CD4-positive, alpha-beta T cell treated with Interleukin-4 for 1 hour (primary cell): Measurements from ENCODE around the gene SLC25A1.
"Not testable (repeated sequence)": the region's sequence is repeated elsewhere in the genome, so short reads cannot be mapped to it uniquely, and the experiment has no call there.

Experiments
- DNase-seq, 2 donors: peaks; one replicate each; pipeline ENCODE4 v3.0.0-alpha.2; 2020 to 2022

The SLC25A1 gene

DNA sequence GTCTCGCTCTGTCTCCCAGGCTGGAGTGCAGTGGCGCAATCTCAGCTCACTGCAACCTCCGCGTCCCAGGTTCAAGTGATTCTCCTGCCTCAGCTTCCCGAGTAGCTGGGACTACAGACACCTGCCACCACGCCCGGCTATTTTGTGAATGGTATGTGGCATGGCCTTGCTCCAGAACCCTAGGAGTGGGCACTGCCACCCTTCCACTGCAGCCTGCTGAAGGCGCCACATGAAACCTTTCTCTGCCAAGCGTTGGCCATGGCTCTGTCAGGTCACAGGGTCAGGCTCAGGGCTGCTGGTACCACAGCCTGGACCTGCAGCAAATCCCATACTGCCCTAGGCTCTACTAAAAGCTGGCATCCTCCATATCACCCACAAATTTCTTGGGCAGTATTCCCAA, 22.4 kb downstream of the SLC25A1 start:
- DNase-seq, result not testable (repeated sequence)

DNA sequence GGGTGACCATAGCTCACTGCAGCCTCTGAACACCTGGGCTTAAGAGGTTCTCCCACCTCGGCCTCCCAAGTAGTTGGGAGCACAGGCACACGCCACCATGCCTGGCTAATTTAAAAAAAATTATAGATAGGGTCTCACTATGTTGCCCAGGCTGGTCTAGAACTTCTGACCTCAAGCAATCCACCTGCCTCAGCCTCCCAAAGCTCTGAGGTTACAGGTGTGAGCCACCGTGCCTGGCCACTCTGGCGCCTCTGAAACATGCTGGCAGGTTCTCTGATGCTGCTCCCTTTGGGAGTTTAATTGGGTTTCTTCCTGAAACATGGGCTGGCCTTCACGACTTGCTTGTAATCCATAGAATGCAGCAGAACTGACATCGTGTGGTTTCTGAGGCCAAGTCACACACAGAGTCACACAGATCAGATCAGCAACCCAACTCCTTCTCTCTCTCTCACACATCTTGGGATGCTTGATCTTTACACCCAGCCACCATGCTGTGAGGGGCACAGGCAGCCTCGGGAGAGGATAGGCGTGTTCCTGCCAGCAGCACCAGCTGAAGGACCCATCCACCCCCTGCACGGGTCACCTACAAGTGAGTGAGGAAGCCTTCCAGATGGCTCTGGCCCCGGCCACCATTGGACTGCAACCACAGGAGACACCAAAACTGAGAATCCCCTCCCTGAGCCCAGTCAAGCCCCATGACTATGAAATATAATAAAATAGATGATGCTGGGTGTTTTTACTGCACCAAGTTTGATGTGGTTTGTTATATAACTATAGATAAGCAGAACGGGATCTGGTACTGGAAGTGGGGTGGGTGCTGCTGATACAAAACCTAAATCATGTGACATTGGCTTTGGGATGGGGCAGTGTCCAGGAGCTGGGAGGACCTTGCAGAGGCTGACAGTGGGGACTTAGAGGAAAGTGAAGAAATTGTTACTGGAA, 25.3 kb downstream of the SLC25A1 start:
- no peak for DNase-seq

DNA sequence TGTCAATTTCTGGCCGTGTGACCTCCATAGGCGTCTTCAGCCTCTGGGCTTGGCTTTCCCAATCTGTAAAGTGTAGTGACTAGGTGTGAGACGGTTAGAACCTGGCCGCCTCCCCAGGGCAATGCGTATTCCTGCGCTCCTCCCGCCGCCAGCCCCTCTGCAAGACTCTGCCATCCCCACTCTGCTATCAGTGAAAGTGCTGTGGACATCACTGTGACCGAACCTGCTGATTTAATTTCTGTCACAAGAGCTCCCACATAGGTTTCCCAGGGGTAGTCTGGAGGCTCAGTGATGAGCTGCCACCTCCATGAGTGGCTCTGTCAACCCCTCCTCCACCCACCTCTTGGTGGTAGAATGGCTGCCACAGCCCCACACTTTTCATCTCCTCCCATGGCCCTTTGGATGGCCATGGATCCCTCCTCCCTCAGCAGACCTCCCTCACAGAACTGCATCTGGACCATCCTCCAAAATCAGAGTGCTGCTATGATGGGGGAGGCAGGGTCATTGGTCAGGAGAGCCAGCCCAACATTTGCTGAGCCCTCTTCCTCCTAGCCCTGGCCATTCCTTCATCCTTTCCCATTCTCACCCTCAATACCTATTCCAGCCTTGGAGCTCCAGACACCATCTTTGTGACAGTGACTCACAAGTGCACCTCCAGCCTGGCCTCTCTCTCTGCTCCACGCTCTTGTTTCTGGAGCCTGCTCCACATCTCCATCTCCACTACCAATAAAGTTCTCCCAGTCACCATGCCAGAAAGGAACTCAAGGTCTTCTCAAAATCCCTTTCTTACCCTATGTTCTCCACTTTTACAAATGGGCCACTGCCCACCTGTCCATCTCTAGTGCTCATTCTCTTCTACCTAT, 27.0 kb downstream of the SLC25A1 start:
- DNase-seq, result no peak

DNA sequence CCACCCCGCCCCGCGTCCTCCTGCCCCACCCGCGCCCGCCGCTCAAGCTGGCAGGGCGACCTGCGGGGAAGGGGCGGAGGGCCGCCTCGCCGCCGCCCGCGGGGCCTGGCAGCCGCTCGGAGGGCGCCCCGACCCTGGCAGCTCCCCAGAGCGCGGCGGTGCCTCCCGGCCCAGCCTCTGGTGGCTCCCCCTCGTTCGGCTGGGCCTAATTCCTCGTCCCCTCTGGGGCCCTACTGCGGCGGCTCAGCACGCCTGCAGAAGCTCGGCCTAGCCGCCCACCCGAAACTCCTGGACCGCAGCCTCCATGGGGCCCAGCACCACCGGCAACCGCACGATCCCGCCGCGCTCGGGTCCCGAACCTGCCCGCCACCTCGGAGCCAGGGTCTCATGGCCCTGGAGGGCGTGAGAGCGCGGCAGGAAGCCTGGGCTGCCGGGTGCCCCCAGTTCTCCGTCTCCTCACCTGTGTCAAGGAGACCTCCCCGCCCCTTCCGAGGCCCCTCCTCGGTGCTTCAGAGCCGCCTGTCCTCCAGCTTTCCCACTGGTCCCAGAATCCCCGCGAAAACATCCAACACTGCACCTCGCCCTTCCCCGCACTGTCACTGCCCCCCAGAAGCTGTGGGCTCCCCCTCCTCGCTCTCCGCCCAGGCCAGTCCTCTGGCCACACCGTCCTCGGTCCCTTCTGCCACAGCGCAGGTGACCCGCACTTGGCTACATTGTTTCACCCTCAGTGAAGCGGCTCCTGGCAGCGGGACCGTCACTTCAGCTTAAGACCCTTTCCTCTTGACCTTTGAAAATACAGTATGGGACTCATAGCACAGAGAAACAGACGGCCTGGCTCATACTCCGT, 27.8 kb downstream of the SLC25A1 start:
- DNase-seq, result no peak

DNA sequence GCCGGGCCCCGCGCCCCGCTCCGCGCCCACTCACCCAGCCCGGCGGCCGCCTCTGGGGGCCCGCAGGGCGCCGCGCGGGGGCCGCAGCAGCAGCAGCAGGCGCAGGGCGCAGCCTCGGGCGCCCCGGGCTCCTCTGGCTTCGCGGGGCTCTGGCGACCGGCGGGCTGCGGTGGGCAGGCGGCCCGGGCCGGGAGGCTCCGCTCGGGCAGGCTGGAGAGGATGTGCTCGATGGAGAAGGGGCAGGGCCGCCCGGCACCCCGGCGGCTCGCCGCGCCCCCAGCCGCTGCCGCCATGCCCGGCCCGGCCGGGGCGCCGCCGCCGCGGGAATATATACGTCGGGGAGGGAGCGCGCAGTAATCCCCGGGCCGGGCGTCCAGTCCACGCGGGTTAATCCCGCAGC, 28.5 kb downstream of the SLC25A1 start, which contains the start of gene GSC2:
GSC2 (minus strand) TSS at position 302 of the 400 bp plus-strand sequence; CDS start at position 293, 9 bp downstream.
- DNase-seq, result no peak

DNA sequence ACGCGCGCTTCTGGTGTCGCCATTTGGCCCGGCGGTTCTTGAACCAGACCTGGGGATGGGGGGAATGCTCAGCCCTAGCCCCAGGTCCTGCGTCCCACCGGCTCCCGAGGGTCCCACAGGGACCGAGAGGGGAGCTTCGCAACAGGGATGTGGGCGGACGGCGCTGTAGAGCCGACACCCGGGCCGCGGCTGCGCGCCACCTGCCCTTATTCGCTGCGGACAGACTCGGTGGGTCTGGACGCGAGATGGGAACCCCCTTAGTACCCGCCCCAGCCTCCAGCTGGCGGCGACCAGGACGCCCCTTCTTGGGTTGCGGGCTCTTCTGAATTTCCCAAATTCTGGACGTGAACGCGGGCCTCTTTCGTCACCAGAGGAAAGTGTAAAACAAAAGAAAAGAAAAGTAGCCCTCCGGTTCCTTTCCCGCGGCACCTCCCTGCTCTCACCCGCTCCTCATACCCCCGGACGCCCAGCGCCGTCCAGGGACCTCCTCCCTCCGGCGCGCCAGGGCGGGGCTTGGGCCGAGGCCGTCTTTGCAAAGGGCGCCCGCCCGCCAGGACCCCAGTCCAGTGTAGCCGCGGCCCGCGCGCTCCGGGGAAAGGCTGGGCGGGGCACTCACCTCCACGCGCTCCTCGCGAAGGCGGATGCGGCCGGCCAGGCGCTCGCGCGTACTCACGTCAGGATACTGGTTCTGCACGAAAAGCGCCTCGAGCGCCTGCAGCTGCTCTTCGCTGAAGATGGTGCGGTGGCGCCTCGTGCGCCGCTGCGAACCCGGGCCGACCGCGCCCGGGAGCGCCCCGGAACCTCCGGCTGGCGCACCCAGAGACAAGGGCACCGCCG, 29.3 kb downstream of the SLC25A1 start:
- DNase-seq, result peak; percentile 16 to 32

DNA sequence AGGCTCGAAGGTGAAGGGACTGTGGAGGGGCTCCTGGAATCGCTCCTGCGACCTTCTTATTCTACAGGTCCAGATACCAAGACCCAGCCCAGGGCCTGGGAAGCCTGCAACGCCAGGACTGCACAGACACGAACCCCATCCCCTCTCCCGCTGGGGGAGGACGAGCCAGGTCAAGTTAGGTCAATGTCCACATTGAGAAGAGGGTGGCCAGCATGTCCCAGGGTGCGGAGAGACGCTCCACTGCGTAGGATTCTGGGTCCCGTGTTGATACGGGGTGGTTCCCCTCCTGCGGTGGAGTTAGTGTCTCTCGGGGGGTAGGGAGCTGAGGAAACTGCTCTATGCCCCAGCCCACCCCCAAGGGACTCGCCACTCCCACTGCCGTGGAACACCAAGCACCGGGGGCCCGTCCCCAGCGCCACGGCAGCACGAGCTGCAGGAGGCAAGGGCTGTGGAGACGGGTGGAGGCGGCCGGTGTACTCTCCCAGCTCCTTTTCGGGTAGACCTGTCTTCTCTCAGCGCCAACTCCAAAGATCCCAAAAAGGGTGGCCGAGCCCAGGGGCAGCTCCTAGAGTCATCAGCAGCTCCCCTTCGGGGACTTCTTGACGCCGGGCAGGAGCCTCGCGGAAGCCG, 30.0 kb downstream of the SLC25A1 start:
- no peak for DNase-seq

DNA sequence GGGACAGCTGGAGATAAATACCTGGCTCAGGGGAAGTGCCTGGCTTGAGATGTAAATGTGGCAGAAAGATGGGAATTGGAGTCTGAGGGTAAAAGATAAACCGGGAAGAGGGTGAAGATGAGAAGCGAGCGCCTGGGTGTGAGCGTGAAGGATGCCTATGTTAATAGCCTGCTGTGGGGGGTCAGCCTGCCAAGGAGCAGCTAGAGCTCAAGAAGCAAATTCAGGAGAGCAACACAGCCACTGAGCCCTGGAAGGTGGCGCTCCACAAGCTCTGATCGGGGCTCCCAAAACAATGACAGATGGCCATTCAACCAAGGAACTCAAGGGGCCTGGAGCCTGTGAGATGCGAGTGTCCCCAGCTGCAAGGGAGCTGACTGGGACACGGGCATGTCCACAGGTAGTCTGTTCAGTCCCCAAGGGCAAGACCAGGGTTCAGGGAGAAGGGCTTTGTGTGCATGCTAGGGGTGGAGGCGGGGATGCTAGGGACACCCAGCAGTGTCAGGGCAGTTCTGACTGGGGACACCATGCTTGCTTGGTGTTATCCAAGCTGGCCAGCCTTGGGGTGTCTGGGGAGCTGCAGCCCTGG, 31.2 kb downstream of the SLC25A1 start:
- DNase-seq, result no peak

DNA sequence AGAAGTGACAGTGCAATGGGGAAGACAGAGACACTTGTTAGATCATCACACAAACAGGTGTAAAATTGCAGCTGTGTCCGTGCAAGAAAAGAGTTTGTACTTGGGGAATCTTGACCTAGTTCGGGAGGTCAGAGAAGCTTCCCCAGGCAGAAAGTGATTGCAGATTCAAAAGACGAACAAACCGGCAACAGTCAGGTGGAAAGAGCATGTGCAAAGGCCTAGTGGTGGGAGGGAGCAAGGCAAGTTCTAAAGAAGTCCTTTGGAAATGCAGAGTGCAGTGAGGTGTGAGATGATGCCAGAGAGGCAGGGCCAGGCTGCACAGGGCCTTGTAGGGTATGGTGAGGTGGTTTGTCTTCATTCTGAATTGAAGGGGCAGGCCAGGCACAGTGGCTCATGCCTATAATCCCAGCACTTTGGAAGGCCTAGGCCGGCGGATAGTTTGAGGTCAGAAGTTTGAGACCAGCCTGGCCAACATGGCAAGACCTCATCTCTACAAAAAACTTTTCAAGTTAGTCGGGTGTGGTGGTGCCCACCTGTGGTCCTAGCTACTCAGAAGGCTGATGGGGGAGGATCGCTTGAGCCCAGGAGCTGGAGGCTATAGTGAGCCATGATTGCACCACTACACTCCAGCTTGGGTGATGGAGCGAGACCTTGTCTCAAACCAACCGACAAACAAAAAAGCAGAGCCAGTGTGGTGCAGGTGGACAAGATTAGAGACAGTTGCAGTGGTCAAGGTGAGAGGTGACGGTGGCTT, 32.1 kb downstream of the SLC25A1 start:
- no peak for DNase-seq

DNA sequence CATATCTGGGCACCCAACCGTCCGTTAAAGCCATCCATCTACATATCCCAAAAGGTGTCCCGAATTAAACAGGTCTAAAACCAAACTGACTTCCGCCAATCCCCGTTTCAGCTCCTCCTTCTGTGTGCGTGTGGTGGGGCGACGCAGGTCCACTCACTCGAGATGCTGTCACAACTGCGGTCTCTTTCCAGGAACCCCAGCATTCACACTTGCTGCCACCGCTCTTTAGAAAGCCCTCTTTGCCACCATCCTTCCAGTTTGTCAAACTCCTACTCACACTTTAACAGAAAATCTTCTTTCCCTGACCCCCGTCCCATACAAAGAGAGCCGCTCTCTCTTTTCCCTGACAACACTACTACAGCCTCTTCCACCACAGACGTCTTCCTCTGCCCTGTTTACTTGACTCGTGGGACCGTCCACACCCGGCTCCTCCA, 34.6 kb downstream of the SLC25A1 start:
- peak; percentile 53 to 58 for DNase-seq

DNA sequence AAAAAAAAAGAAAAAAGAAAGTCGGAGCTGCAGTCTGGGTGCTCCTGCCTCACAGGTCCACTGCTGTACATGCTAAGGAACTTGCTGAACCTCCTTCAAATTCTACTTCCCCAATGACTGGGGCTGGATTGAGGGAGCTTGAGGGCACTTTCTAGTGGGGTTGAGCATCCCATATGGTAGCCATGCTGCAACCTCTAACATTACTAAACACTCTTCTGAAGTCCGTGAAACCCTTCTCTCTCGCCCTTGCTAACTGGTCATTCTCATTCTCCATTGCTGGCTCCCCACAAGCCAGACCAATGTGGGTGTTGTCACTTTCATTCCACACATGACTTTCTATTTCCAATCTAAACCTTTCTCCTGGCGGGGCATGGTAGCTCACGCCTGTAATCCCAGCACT, 35.3 kb downstream of the SLC25A1 start:
- DNase-seq, result no peak

DNA sequence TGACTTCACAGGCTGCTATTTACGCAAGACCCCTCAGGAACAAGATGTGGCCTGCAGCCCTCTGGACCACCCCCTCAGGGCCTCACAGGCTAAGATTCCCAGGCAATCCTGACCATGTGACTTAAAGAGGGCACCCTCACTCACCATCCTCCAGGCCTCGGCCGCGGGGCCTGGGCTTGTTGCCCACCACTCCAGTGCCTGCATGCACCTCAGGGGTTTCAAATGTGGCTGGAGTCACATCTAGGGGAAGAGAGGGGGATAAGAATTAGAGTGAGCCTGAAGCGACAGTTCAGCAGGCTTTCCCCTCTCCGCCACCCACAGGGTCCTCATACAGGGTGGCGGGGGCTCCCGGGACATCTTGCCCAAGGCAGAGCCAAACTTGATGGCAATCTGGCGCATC, 36.1 kb downstream of the SLC25A1 start:
- no peak for DNase-seq

DNA sequence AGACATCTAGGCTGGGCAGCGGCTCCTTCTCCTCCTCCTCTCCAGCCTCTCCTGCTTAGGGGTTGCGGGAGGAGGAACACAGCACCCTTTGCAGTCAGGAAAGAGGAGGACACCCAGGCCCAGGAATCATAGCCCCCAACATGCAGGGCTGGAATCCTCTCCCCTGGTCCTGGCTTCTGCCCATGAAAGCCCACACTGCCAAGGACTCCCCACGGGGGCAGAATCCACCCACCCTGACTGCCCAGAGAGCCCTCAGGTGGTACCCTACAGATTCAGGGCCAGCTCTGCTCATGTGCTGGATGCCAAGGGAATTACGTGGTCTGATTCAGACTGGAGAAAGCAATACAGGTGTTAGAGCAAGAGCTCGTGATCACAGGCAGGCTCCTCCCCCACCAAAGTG, 38.6 kb downstream of the SLC25A1 start:
- DNase-seq, result no peak

DNA sequence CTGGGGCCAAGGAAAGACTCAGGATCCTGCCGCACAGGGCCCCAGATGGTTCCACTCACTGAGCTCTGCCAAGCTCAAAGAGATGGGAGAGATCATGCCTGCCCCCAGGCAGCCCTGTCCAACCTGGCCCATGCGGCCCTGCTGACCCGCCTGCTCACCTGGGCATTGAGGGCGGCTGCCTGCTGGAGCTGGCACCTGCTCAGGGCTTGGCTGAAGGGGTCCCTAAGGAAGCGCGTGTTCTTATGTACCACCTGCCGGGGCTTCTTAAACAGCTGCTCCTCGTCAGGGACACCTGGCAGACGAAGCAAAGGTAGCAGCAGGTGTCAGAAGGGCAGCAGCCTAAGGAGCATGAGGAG, 39.6 kb downstream of the SLC25A1 start:
- DNase-seq, result no peak

DNA sequence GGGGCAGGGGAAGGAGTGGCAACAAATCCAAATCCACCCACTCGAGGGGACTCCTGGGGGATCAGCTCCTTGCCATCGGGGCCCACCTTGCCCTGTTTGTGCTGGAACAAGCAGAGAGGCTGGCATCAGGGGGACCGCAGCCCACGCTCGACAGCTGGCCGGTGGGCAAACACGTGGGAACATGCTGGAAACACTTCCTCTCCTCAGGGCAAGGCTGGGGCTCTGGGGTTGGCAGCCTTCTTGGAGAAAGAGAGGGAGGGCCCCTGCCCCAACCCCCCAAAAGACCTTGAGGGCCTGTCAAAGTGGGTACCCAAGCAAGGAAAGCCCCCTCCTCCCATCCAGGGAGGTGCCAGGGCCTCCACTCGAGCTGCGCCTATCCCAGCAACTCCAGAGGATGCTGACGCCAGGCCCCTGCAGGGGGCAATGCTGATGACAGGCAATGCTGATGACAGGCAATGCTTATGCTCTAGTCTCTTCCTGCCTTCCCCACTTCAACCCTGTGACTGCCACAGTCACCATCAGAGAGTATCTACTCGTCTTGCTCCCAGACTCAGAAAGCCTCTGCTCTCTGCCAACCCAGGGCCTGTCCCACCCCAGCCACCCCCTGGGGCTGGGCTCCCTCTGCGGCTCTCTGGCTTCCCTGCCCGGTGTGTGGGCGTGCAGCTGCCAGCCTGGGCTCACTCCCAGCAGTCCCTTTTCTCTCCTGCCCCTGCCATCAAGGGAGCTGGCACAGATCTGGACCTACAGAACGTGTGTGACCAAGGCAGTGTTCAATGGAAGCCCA, 40.1 kb downstream of the SLC25A1 start:
- DNase-seq, result no peak

DNA sequence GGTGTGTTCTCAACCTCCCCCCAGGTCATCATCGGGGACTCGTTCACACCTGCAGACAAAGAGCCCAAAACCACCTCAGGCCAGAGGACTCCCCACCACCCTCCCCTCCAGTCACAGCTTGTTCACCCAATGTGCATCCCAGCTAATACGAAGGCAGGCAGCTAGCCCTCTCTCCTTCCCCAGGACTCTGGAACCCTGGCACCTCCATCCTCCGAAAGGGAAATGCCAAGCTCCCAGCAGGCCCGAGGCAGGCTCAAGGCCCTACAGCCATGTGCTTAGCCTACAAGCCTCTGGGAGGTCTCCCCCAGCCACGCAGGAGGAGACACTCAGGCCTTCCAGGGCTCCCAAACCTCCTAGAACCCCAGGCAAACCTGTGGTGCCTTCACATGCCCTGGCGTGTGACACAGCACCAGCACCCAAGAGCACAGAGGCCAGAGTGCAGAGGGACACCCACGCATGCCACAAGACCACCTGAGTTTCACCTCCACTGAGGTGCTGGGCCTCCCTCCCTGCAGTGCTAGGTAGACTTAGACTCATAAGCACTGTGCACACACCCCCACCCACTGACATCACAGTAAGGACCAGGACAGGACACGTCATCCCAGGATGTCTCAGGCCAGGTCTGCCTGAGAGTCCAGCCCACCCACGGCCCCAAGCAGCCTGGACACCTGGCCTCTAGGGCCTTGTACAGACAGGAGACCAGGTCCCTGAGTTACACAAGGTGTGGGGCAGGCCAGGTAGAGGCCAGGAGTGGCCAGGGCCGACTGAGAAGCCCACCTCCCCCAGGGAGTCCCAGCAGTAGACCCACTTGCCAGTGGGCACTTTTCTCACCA, 40.9 kb downstream of the SLC25A1 start:
- no peak for DNase-seq

DNA sequence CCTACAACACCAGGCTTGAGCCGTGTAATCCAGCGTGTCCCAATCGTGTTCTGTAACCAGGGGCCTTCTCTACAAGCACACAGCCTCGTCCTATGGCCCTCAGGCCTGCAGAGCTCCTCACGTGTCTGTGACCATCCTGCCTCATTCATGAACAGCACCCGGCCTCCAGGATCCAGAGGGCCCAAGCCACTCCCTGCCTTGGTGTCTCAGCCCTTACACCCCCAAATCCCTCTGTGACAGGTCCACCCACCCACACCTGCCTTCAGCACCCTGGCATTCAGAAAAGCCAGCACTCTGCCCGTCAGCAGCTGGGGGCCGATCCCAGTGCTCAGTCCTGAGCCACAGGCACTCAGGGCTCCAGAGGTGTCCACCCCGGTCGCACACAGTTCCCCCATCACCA, 41.6 kb downstream of the SLC25A1 start:
- no peak for DNase-seq

DNA sequence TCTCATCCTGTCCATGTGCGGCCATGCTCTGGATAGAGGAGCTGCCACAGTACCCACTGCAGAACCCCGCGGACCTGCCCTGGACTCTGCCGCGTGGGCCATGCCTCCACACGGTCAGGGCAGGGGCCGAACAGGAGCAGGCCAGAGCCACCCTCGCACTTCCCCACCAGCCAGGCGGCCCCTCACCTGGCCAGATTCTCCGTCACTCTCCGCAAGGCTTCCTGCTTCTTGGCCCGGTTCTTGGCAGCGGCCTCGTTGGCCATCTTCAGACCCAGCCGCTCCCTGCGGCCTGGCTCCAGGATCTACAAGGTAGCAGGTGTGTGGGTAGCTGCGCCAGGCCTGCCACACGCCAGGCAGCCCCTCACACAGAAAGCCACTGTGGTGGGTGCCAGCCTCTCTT, 43.7 kb downstream of the SLC25A1 start:
- no peak for DNase-seq
